Breast epithelium (tissue), 3 donors: ENCODE measurements around the gene MIP.
"Not testable (repeated sequence)": the region's sequence is repeated elsewhere in the genome, so short reads cannot be mapped to it uniquely, and the experiment has no call there.

Experiments used
- POLR2AphosphoS5 ChIP-seq, 3 donors: sonication (generic); formaldehyde crosslinking; IDR thresholded peaks; one replicate each; pipeline ENCODE4 v1.6.1; 2017; ENCODE audit warnings: antibody characterized with exemption in 3 of 3
- TF ChIP-seq, protein P1 (sequence below), 3 donors: fragments of 450-650 bp; IDR thresholded peaks; one replicate each; pipeline ENCODE4 v1.5.1; 2016 to 2017; ENCODE audit warnings: antibody characterized with exemption in 3 of 3, mild to moderate bottlenecking in 3 of 3, moderate library complexity in 3 of 3

DNA sequence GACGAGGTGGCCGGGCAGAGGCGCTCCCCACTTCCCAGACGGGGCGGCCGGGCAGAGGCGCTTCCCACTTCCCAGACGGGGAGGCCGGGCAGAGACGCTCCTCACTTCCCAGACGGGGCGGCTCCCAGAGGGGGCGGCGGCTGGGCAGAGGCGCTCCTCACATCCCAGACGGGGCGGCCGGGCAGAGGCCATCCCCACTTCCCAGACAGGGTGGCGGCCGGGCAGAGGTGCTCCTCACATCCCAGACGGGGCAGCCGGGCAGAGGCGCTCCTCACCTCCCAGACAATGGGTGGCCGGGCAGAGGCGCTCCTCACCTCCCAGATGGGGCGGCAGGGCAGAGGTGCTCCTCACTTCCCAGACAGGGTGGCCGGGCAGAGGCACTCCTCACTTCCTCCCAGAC lies 40.0 kb upstream of the MIP start:
- TF ChIP-seq, protein P1, sequence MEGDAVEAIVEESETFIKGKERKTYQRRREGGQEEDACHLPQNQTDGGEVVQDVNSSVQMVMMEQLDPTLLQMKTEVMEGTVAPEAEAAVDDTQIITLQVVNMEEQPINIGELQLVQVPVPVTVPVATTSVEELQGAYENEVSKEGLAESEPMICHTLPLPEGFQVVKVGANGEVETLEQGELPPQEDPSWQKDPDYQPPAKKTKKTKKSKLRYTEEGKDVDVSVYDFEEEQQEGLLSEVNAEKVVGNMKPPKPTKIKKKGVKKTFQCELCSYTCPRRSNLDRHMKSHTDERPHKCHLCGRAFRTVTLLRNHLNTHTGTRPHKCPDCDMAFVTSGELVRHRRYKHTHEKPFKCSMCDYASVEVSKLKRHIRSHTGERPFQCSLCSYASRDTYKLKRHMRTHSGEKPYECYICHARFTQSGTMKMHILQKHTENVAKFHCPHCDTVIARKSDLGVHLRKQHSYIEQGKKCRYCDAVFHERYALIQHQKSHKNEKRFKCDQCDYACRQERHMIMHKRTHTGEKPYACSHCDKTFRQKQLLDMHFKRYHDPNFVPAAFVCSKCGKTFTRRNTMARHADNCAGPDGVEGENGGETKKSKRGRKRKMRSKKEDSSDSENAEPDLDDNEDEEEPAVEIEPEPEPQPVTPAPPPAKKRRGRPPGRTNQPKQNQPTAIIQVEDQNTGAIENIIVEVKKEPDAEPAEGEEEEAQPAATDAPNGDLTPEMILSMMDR (IDR thresholded peaks at IDR 0.05) = not testable (repeated sequence)
- TF ChIP-seq POLR2AphosphoS5 (IDR thresholded peaks at IDR 0.05) = not testable (repeated sequence)
